ENCODE measurements around the gene PDE4A. TPM values are rescaled to one million over a fixed set of nuclear protein-coding genes. Genes with fewer than 3 reads are reported as not detected.

Gene PDE4A
- total and polyA plus RNA-seq, 4 donors: 0.90 to 2.3 (median 1.3) TPM

- H3K4me1 ChIP-seq (ENCODE audit: control insufficient read depth in 4 of 4, insufficient read depth in 4 of 4, low read length in 3 of 4): no peaks in the 10 kb centered on the region
- H3K4me3 ChIP-seq (ENCODE audit: low read depth in 1 of 3, low read length in 3 of 3): no peak overlapping the region
- 78% methylated on average over 12 of the region's 12 CpGs for WGBS
- DNase-seq (ENCODE audit: low spot score): no peak
- H3K9me3 ChIP-seq (ENCODE audit: control insufficient read depth in 4 of 4, low read length in 3 of 4): no peaks in the 10 kb centered on the region
- TF ChIP-seq YY1 (IDR thresholded peaks at IDR 0.05): no peak
- TF ChIP-seq, protein P1, sequence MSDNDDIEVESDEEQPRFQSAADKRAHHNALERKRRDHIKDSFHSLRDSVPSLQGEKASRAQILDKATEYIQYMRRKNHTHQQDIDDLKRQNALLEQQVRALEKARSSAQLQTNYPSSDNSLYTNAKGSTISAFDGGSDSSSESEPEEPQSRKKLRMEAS (IDR thresholded peaks at IDR 0.05): no peak
- TF ChIP-seq HNF4A (conservative IDR thresholded peaks at IDR 0.05): no peak
- TF ChIP-seq SP1 (IDR thresholded peaks at IDR 0.05): no peak
- TF ChIP-seq FOXA1 (IDR thresholded peaks at IDR 0.05): no peak
- TF ChIP-seq RXRA (IDR thresholded peaks at IDR 0.05): no peak
- TF ChIP-seq EGR1 (IDR thresholded peaks at IDR 0.05; ENCODE audit: low read depth in 2 of 2): no peak
- no peak for TF ChIP-seq FOXA2 (IDR thresholded peaks at IDR 0.05)
- TF ChIP-seq RAD21 (IDR thresholded peaks at IDR 0.05): no peak
- TF ChIP-seq TAF1 (conservative IDR thresholded peaks at IDR 0.05): no peak
- TF ChIP-seq, protein P2, sequence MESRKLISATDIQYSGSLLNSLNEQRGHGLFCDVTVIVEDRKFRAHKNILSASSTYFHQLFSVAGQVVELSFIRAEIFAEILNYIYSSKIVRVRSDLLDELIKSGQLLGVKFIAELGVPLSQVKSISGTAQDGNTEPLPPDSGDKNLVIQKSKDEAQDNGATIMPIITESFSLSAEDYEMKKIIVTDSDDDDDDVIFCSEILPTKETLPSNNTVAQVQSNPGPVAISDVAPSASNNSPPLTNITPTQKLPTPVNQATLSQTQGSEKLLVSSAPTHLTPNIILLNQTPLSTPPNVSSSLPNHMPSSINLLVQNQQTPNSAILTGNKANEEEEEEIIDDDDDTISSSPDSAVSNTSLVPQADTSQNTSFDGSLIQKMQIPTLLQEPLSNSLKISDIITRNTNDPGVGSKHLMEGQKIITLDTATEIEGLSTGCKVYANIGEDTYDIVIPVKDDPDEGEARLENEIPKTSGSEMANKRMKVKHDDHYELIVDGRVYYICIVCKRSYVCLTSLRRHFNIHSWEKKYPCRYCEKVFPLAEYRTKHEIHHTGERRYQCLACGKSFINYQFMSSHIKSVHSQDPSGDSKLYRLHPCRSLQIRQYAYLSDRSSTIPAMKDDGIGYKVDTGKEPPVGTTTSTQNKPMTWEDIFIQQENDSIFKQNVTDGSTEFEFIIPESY (IDR thresholded peaks at IDR 0.05): no peak
- TF ChIP-seq NR2F2 (IDR thresholded peaks at IDR 0.05): no peak
- TF ChIP-seq REST (IDR thresholded peaks at IDR 0.05): no peak
- TF ChIP-seq JUND (IDR thresholded peaks at IDR 0.05): no peak
- no peak for TF ChIP-seq GABPA (IDR thresholded peaks at IDR 0.05 in 1 of 2, conservative IDR thresholded peaks at IDR 0.05 in 1 of 2)
- TF ChIP-seq, protein P3, sequence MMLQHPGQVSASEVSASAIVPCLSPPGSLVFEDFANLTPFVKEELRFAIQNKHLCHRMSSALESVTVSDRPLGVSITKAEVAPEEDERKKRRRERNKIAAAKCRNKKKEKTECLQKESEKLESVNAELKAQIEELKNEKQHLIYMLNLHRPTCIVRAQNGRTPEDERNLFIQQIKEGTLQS (IDR thresholded peaks at IDR 0.05): no peak
- H3K27ac ChIP-seq (ENCODE audit: low read depth in 1 of 2, low read length in 2 of 2): no peak overlapping the region
- no peaks in the 10 kb centered on the region for H3K27me3 ChIP-seq (ENCODE audit: control insufficient read depth in 4 of 4, insufficient read depth in 4 of 4, low read length in 3 of 4)
- peaks cover 0 to 3% (median under 1%) of the 10 kb centered on the region in 4 donors for H3K36me3 ChIP-seq (ENCODE audit: control insufficient read depth in 4 of 4, insufficient read depth in 3 of 4, low read depth in 1 of 4, low read length in 3 of 4)
- H3K9ac ChIP-seq (ENCODE audit: low read depth in 1 of 2, low read length in 2 of 2): no peak overlapping the region
Measured at GRCh38 chr19:10468133-10468532, 47.8 kb downstream of the PDE4A start.

DNA sequence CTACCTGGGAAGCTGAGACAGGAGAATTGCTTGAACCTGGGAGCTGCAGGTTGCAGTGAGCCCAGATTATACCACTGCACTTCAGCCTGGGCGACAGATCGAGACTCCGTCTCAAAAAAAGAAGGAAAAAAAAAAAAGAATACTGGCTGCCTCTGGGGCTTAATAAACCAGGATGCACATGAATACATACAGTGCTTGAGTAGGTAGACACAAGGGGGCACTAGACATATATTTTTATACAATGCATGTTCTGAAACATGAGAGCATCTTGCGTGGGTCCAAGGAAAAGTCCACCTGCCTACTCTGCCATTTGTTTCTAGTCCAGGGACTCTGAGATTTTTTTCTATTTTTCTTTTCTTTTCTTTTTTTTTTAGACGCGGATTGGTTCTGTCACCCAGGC is 51.6 kb downstream of the PDE4A start:
- no peak overlapping the region for H3K27ac ChIP-seq (ENCODE audit: low read depth in 1 of 2, low read length in 2 of 2)
- no peak overlapping the region for H3K4me3 ChIP-seq (ENCODE audit: low read depth in 1 of 3, low read length in 3 of 3)
- no peak for TF ChIP-seq SP1 (IDR thresholded peaks at IDR 0.05)
- TF ChIP-seq RAD21 (IDR thresholded peaks at IDR 0.05): peak; percentile 31 to 38
- peak; percentile 24 for TF ChIP-seq CTCF (IDR thresholded peaks at IDR 0.05; ENCODE audit: low read depth, low read length, missing input control)
- H3K27me3 ChIP-seq (ENCODE audit: control insufficient read depth in 4 of 4, insufficient read depth in 4 of 4, low read length in 3 of 4): no peaks in the 10 kb centered on the region
- H3K4me1 ChIP-seq (ENCODE audit: control insufficient read depth in 4 of 4, insufficient read depth in 4 of 4, low read length in 3 of 4): no peaks in the 10 kb centered on the region
- 45% methylated on average over 6 of the region's 6 CpGs for WGBS
- DNase-seq (ENCODE audit: low spot score): no peak
- no peak overlapping the region for H3K9ac ChIP-seq (ENCODE audit: low read depth in 1 of 2, low read length in 2 of 2)
- H3K36me3 ChIP-seq (ENCODE audit: control insufficient read depth in 4 of 4, insufficient read depth in 3 of 4, low read depth in 1 of 4, low read length in 3 of 4): peaks cover 0 to 2% (median 0%) of the 10 kb centered on the region in 4 donors
- no peaks in the 10 kb centered on the region for H3K9me3 ChIP-seq (ENCODE audit: control insufficient read depth in 4 of 4, low read length in 3 of 4)
